GM10266 (cell line): ENCODE results near the gene IRX6.

Experiments
- DNase-seq: peaks from one replicate; pipeline ENCODE4 v3.0.0; 2012; ENCODE audit errors: extremely low spot score
- CTCF ChIP-seq: IDR thresholded peaks from 2 replicates; pipeline ENCODE4 v1.5.1; 2012; ENCODE audit warnings: mild to moderate bottlenecking, low read depth; ENCODE audit not compliant: control insufficient read depth, insufficient read depth; ENCODE audit errors: missing control alignments

The IRX6 gene

GRCh38 chr16:55346475-55346874, 22.5 kb downstream of the IRX6 start:
- no peak for TF ChIP-seq CTCF
- DNase-seq, result no peak

- no peak for TF ChIP-seq CTCF
- DNase-seq, result no peak
Measured at GRCh38 chr16:55349867-55350266, 25.9 kb downstream of the IRX6 start.

- no peak for DNase-seq
- no peak for TF ChIP-seq CTCF
Measured at GRCh38 chr16:55350984-55351383, 27.0 kb downstream of the IRX6 start.

- no peak for TF ChIP-seq CTCF
- DNase-seq, result no peak
Measured at GRCh38 chr16:55351936-55352335, 27.9 kb downstream of the IRX6 start.

- DNase-seq, result no peak
- no peak for TF ChIP-seq CTCF
Measured at GRCh38 chr16:55357241-55357640, 33.2 kb downstream of the IRX6 start.

GRCh38 chr16:55359946-55360345, 35.9 kb downstream of the IRX6 start:
- no peak for DNase-seq
- no peak for TF ChIP-seq CTCF

GRCh38 chr16:55364811-55365210, 40.8 kb downstream of the IRX6 start:
- TF ChIP-seq CTCF, result no peak
- DNase-seq, result no peak
